GM12873 (cell line): ENCODE data around the gene MRPS33.
A peak's percentile ranks its signal among the peaks of the same experiment; 100 is the strongest.

ENCODE experiments used
- TF ChIP-seq, protein P1 (sequence below): IDR thresholded peaks from 2 replicates; pipeline ENCODE4 v1.5.1; 2012; ENCODE audit warnings: low read depth, mild to moderate bottlenecking, moderate library complexity, low read length, control low read depth; ENCODE audit not compliant: insufficient read depth; ENCODE audit errors: missing control alignments

The MRPS33 gene

DNA sequence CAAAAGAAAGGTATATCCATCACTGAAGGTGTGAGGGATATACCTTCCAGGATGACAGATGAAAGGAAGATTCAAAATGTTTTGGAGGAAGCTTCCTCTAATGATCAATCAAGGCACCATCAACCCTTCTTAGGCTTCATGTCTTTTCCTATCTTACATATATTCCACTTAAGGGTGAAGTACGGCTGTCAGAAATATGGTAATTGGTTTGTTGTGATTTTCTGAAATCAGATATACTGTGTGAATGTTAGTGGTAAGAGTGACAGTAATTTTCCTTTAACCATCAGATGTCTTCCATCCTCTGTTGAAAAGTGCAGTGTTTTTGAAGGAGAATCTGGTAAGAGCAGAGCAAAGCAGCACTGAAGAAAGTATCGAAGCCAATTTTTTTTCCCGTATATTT, 2.8 kb upstream of the MRPS33 start:
- TF ChIP-seq, protein P1, sequence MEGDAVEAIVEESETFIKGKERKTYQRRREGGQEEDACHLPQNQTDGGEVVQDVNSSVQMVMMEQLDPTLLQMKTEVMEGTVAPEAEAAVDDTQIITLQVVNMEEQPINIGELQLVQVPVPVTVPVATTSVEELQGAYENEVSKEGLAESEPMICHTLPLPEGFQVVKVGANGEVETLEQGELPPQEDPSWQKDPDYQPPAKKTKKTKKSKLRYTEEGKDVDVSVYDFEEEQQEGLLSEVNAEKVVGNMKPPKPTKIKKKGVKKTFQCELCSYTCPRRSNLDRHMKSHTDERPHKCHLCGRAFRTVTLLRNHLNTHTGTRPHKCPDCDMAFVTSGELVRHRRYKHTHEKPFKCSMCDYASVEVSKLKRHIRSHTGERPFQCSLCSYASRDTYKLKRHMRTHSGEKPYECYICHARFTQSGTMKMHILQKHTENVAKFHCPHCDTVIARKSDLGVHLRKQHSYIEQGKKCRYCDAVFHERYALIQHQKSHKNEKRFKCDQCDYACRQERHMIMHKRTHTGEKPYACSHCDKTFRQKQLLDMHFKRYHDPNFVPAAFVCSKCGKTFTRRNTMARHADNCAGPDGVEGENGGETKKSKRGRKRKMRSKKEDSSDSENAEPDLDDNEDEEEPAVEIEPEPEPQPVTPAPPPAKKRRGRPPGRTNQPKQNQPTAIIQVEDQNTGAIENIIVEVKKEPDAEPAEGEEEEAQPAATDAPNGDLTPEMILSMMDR, result no peak

DNA sequence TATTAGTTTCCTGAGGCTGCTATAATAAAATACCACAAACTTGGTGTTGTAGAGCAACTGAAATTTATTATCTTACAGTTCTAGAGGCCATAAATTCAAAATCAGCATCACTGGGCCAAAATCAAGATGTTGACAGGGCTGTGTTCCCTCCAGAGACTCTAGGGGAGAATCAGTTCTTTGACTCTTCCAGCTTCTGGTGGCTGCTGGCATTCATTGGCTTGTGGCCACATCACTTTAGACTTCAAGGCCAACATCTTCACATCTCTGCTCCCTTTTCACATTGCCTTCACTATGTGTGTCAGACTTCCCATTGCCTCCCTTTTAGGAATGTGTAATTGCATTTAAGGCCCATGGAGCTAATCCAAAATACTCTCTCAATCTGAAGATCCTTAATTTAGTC, 1.6 kb upstream of the MRPS33 start:
- TF ChIP-seq, protein P1, result no peak

DNA sequence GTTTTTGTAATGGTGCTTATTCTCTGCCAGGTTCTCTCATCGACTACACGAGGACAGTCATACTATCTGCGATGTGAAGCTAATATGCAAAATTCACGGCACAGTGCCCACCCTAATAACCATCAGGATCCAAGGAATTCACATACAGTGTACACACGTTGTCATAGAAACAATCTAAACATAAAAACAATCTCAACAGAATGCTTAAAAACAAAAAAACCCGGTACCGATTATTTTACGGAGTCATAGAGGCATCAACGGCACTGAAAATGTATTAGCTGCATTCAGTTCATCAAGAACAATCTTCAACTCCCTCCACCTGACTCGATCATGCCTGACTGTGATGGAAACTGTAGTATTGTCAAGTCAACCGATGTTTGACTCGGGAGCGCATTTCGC, 628 bp downstream of the MRPS33 start:
- TF ChIP-seq, protein P1, result no peak

DNA sequence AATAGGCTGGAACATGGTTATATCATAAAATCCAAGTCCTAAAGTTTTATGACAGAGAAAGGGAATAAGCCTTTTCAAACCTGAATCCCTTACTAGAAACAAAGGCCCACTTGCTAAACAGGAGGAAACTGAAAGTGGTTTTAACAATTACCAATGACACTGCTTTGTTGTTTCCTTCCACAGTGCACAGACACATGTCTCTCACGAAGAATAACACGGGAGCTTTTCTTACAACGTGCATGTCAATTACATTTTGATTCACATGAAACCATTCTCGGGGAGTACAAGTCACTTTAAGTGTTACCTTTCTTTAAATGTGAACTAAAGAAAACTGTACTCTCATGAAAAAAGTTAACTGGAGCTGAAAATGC, 1.4 kb downstream of the MRPS33 start:
- TF ChIP-seq, protein P1, result no peak

DNA sequence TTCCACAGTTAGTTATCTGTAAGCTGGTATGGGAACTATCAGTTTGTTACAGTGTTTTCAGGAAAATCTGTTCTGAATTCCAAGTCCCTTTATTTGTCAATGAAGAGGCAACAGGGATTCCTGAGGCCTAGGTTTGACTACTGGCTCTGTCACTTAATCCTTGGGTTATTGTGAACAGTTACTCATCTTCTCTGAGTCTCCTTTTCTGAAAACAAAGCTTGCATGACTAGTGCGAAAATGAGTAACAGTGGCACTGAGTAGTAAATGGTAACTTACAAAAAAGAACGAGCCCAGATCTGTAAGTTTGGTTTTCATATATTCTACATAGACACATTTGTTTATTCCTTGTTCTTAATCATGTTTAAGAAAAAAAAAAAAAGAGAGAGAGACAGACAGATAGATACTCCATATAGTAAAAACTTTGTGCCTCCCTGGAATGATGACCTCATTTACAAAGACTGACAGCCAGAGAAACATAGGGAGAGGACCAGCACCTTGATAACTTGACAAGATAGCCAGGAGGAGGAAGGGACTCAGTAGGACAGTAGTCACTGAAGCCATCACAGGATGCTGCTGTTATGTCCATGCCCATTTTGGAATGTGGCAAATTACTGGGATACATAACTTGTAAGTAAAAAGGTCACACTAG, 1.9 kb downstream of the MRPS33 start:
- TF ChIP-seq, protein P1, result no peak

DNA sequence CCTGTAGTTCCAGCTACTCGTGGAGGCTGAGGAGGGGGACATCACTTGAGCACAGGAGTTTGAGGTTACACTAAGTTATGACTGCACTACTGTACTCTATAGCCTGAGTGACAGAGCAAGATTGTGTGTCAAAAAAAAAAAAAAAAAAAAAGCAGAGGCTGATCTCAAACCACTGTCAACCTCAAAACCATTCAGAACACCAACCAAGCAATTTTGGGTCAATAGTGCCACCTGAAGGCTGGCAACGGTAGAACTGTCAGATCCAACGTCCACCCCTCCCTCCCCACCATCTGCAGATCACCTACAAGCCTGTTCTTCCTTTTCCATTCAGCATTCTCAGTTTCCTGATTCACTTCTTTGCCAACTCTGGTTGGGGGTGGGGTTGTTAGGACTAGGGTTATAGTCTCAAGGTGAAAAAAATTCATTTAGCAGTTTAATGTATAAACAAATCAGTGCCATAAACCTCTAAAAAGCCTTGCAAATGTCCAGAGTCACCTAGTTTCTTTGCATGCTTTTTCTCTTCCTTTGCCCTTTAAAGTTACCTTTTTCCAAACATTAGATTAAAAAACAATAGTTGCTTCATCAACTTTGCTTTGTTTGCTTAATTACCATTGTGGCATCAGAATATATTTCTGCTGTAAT, 2.6 kb downstream of the MRPS33 start:
- TF ChIP-seq, protein P1, result peak; percentile 75

DNA sequence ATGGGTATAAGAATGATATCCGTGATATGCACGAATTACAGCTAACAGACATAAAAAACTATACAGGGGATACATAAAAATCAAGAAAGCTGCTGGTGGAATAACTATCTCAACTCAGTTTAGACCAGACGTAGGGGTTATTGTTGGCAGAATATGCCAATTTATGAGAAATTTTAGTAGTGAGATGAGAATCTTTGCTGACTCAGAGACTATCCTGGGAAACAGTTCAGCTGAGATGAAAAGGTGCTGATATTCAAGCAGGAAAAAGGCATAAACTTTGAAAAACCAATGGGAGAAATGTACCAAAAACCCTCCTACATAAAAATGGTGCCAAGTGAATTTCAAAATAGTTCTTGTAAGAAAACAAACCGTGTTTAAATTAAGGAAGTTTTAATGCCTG, 3.3 kb downstream of the MRPS33 start:
- TF ChIP-seq, protein P1, result no peak
